HG03045 (cell line): Measurements from ENCODE around the gene MUCL3.
"Not testable (repeated sequence)": the region's sequence is repeated elsewhere in the genome, so short reads cannot be mapped to it uniquely, and the experiment has no call there.

ENCODE experiments used
- ATAC-seq: cut with Tn5 transposase; IDR thresholded peaks from one replicate; pipeline ENCODE4 v1.9.1; 2021; ENCODE audit warnings: mild to moderate bottlenecking, moderate library complexity; ENCODE audit not compliant: unreplicated experiment

Gene MUCL3

DNA sequence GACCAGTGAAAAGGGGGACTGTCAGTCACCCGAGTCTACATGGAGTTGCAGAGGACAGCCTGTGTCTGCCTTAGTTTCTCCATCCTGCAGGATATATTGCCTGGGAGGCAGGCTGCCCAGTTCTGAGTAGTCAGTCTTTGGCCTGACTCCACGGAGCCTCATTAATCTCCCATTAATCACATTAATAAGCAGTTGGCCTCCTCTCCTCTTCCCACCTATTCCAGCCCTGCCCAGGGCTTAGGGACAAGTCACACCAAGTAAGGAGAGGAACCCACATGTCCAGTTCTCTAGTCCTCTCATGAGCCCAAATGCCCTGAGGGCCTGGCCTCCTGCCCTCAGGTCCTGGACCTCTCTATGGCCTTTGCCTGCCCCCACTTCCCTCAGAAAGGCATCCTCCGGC, 1.3 kb upstream of the MUCL3 start:
- ATAC-seq, result no peak

- no peak for ATAC-seq
Measured at GRCh38 chr6:30942338-30943060, 1.7 kb downstream of the MUCL3 start.

- no peak for ATAC-seq
Measured at GRCh38 chr6:30944051-30944450, 3.3 kb downstream of the MUCL3 start.

- no peak for ATAC-seq
Measured at GRCh38 chr6:30945281-30945680, 4.5 kb downstream of the MUCL3 start.

GRCh38 chr6:30947231-30947630, 6.5 kb downstream of the MUCL3 start:
- ATAC-seq, result no peak

GRCh38 chr6:30948811-30949210, 8.0 kb downstream of the MUCL3 start:
- no peak for ATAC-seq

- no peak for ATAC-seq
Measured at GRCh38 chr6:30951907-30952469, 11.2 kb downstream of the MUCL3 start.

GRCh38 chr6:30954631-30955366, 14.0 kb downstream of the MUCL3 start:
- no peak for ATAC-seq

DNA sequence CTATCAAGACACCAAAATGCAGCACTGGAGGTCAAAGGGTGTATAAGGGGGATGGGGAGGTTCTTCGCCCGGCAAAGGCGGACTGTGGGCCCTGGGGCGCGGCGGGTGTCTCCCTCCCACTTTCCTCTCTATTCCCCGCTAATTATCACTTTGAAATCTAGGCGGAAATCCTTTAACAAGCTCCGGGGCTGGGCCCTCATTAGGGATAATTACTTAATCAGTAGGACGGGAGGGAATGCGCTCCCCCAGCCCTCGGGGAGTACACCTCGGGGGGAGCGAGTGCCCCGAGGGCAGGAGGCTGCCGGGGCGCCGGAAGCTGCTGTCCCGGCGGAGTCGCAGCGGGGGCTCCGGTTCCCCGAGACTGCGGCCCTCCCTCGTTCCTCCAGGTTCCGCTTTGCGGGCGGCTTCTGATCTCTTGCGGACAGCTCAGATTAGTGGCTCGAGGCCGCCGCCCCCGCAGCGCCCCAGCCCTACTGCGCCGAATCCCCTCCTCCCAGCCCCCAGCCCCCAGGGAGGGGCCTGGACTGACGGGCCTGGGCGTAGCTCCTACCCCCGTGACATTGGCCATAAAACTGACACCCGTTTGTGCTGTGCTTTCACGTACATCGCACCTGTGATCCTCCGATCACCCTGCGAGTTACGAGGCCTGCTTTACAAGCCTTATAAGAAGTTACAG, 14.7 kb downstream of the MUCL3 start:
- ATAC-seq, result peak; percentile 64

DNA sequence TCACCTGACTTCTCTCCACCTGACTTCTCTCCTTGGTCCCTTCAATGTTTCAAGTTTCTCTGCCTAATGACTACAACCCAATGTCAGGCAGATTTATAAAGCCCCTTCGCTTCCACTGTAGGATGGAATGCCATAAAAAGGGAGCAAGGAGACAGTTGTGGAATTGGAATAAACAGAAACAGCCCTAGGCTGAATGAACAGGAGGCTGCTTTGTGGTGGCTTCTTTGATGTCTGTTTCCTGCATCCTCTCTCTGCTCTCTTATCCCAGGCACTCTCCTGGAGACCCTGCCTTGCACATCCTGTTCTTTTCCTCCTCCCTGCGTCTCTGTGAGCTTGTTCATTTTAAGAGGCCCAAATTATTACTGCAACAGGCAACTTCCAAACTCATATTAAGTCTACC, 16.9 kb downstream of the MUCL3 start:
- no peak for ATAC-seq

- no peak for ATAC-seq
Measured at GRCh38 chr6:30960907-30961673, 20.3 kb downstream of the MUCL3 start.

DNA sequence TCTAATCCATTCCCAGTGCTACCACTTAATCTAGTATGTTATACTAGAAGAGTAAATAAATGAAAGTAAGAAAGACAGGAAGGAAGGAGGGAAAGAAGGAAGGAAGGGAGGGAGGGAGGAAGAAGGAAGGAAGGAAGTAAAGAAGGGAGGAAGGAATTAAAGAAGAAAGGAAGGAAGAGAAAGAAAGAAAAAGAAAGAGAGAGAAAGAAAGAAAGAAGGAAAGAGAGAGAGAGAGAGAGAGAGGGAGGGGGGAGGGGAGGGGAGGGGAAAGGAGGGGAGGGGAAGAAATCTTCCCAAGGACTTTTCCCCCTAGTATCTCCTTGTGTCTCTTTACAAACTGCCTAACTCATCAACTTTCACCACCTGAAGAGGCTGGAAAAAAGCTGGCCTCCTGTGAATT, 21.9 kb downstream of the MUCL3 start:
- ATAC-seq, result no peak

GRCh38 chr6:30963641-30964040, 22.9 kb downstream of the MUCL3 start:
- no peak for ATAC-seq

- no peak for ATAC-seq
Measured at GRCh38 chr6:30964075-30964474, 23.3 kb downstream of the MUCL3 start.

DNA sequence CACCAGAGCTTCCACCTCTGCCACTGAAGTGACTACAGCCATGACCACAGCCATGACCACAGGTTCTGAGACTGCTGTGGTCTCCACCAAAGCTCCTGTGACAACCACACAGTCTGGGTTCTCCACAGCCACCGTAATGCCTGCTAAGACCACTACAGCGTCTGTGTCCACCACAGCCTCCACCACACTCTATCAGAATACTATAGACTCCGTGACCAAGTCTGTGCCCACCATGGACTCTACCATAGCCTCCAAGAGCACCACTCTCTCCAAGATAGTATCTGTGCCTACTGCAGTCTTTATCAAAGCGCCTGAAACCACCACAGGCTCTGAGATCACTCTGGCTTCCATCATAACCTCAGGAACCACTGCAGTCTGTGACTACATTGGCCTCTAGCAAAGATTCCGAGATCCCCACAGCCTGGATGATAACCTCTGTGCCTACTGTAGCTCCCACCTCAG, 24.4 kb downstream of the MUCL3 start:
- ATAC-seq, result no peak

DNA sequence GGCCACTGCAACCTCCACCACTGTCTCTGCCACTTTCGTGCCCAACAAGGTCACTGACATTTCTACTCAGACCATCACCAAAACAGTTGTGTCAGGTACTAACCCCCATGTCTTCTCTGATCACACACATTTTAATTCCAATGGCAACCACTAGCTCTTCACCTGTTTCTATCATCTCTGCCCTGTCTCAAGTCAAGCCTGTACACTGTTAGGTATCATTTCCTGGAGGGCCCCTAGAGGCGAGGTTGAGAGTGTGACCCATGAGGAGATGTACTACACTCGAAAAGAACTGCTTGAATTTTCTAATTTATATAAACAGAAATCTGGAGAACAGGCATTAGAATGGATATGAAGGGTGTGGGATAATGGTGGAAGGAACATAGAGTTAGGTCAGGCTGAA, 25.4 kb downstream of the MUCL3 start:
- no peak for ATAC-seq

GRCh38 chr6:30969171-30969570, 28.4 kb downstream of the MUCL3 start:
- ATAC-seq, result not testable (repeated sequence)

GRCh38 chr6:30970946-30971345, 30.2 kb downstream of the MUCL3 start:
- ATAC-seq, result no peak

DNA sequence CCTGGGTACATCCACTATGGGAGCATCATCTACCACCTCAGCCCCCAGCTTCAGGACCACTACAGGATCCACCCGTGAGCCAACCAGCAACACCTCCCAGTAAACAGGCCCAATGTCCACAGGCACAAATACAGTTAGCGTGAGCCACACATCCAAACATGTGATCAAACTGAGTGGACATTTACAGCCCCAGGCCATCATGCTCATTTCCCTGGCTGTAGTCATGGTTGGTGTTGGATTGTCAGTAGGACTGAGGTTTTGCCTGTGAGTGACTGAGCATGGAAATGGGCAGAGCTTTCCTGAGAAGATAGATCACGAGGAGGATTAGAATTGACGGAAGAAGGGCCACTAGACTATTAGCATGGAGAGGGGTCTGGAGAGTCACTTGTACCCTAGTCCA, 32.0 kb downstream of the MUCL3 start:
- no peak for ATAC-seq

- no peak for ATAC-seq
Measured at GRCh38 chr6:30974490-30975252, 33.9 kb downstream of the MUCL3 start.
